DMS153 treated with DMSO at 0.1 percent for 48 hours (cell line): ENCODE measurements around the gene B3GNT5.

Source experiments
- DNase-seq: peaks from one replicate; lab custom pipeline; 2025; ENCODE audit not compliant: unreplicated experiment; lab: John Stamatoyannopoulos, UW

The B3GNT5 gene

GRCh38 chr3:183264268-183264667 lies 11.2 kb downstream of the B3GNT5 start:
- no peak for DNase-seq

GRCh38 chr3:183265157-183265642 lies 12.1 kb downstream of the B3GNT5 start:
- DNase-seq = no peak

- no peak for DNase-seq
Observed at GRCh38 chr3:183265834-183266417, 12.9 kb downstream of the B3GNT5 start.

DNA sequence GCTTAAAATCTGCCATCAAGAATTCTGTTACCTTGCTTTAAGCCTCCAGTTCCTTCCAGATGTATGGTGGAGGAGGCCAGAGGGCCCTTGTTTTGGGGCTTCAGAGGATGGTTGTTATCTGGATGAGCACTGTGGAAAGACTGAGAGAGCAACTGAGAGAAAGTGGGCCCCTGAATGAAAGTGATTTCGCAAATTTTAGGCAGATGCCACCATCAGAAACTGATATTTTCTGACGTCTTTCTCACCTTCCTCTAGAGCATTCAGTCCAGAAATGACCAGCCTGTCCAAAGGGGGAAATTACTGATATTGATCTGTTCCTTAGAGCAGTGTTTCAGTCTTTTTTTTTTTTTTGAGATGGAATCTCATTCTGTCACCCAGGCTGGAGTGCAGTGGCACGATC lies 13.4 kb downstream of the B3GNT5 start:
- DNase-seq = no peak

DNA sequence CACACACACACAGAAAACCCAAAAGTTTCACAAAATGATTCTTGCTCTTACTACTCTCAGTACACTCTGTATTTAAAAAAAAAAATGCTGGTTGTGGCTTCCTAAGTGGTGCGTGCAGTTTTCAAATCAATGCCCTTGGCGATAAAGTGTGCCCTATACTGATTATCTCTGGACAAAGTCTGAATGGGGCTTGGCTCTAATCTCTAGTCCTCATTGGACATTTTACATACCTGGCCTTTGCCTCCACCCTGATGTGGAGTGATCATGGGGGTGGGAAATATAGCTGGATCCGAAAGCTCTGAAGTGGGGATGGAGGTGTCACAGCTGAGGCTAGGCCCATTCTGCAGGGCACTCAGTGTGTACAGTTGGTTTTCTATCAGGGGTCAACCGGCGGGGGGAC lies 14.1 kb downstream of the B3GNT5 start:
- DNase-seq = no peak

DNA sequence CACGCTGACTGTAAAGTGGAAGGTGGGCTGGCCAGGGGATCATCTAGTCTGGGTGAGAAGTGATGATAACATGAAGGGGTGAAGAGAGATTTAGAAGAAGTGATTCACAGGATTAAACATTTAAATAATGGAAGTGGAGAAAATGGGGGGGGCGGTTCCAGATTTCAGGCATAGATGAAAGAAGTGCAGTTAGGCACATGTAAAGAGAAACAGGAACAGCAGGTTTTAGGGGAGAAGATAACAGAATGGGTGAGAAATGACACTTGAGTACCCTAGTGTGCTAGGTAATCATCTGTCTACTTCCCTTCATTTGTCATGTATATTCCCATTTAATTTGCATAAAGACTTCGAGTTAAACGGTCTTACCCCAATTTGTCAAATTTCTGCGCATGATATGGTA lies 15.3 kb downstream of the B3GNT5 start:
- DNase-seq = no peak

- no peak for DNase-seq
Observed at GRCh38 chr3:183269345-183269744, 16.3 kb downstream of the B3GNT5 start.

- no peak for DNase-seq
Observed at GRCh38 chr3:183270344-183270743, 17.3 kb downstream of the B3GNT5 start.

- DNase-seq = no peak
Observed at GRCh38 chr3:183272142-183272541, 19.1 kb downstream of the B3GNT5 start.

DNA sequence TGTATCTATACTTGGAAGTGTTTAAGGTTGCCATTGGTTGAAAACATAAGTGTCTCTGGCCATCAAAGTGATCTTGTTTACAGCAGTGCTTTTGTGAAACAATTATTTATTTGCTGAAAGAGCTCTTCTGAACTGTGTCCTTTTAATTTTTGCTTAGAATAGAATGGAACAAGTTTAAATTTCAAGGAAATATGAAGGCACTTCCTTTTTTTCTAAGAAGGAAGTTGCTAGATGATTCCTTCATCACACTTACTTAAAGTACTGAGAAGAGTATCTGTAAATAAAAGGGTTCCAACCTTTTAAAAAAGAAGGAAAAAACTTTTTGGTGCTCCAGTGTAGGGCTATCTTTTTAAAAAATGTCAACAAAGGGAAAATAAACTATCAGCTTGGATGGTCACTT lies 19.7 kb downstream of the B3GNT5 start:
- no peak for DNase-seq

DNA sequence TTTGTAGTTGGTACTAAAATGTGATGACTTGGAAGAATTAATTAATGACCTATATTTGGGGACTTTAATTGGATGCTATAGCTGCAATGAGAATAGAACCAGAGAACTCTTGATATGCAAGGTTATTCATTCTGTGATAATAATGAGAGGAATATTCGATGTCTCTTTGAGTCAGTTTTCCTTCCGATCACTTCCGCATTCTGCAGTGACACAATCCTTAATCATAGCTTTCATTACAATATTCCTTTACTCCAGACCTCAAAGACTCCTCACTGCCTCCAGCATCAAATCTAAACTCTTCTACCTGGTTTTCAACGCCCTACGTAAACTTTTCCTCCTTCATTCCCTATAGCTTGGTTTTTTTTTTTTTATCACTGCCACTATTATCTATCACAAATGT lies 21.6 kb downstream of the B3GNT5 start:
- DNase-seq = no peak

DNA sequence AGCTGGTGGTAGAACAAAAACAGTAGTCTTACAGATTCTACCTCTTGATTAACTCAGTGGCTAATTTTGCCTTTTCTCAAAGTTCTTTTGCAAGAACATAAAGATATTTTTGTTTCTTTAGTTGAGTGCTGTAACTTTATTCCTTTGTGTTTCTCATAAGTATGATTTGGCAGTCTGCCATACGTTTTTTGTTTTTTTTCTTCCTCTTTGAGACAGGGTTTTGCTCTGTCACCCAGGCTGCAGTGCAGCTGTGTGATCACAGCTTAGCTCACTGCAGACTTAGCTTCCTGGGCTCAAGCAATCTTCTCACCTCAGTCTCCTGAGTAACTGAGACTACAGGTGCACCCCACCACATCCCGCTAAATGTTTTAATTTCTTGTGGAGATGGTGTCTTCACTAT lies 22.4 kb downstream of the B3GNT5 start:
- no peak for DNase-seq

- no peak for DNase-seq
Observed at GRCh38 chr3:183275937-183276336, 22.9 kb downstream of the B3GNT5 start.

DNA sequence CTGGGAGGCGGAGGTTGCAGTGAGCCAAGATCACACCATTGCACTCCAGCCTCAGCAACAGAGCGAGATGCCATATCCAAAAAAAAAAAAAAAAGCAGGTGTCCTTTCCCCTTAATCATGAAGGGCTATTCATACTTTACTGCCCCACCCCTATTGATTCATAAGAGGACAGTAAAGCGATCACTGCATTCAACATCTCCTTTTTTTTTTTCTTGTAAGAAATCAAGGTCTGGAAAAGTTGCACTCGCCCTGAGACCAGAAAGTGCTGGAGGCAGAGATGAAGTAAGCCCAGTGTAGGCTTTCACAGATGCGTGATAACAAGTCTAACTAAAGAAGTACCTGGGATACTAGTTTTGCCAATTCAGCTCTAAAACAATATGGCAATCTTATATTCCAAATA lies 24.2 kb downstream of the B3GNT5 start:
- no peak for DNase-seq

GRCh38 chr3:183278479-183279088 lies 25.5 kb downstream of the B3GNT5 start:
- no peak for DNase-seq

- no peak for DNase-seq
Observed at GRCh38 chr3:183279371-183279770, 26.3 kb downstream of the B3GNT5 start.

GRCh38 chr3:183281126-183281797 lies 28.2 kb downstream of the B3GNT5 start:
- no peak for DNase-seq

DNA sequence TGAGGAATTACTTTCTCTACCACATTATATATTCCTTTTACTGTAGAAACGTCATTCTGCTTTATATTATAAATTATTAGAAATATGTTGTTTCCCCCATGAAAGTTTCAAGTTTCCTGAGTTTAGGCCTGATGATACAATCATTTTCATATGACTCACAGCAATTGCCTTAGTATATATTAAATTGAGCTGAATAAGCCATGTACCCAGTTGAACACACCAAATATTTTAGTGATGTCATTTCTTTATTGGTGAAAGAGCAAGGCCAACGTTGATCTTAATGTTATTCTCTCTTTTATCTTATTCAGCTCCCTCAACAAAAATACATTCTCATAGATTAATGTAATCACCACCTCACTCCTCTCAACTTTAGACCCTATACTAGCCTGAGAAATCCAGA lies 30.8 kb downstream of the B3GNT5 start:
- DNase-seq = no peak

DNA sequence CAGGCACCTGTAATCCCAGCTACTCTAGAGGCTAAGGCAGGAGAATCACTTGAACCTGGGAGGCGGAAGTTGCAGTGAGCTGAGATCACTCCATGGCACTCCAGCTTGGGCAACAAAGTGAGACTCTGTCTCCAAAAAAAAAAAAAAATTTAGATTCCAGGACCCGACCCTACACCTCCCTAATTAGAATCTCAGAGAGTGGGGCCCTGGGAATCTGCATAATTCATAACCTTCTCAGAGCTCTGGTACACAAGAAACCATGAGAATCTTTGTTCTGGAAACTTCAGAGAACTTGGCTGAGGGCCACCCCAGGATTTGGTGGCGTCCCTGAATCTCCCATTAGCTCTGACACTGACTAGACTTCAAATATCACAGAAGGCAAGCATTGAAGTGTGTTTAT lies 31.5 kb downstream of the B3GNT5 start:
- DNase-seq = no peak

GRCh38 chr3:183285318-183285717 lies 32.3 kb downstream of the B3GNT5 start:
- DNase-seq = no peak

GRCh38 chr3:183285828-183286457 lies 32.9 kb downstream of the B3GNT5 start:
- DNase-seq = peak; percentile 83
